ENCODE measurements around the gene PRDM5.

Gene PRDM5

DNA sequence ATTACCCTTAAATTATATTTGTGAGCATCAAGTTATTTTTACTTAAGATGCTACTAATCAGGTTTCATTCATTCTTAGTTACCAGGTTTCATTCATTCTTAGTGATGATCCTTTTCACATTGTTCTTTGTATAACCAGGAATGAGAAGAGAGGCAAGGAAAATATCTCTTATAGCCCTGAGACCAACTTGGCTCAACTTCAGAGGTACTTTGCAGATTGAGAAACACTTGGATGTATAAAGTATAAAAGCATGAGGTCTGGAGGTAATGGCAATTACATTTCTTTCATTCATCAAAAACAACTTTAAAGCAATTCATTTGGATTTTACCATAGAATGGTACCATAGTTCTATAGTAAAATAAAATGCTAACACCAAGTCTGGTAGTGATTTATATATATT is 231.0 kb downstream of the PRDM5 start:
- H4K20me1 ChIP-seq (ENCODE audit: insufficient read depth, low read length), result no peaks in the 10 kb centered on the region
- H3K4me1 ChIP-seq (ENCODE audit: insufficient read depth, low read length, severe bottlenecking), result no peaks in the 10 kb centered on the region
- H3K36me3 ChIP-seq (ENCODE audit: insufficient read depth, low read length), result no peaks in the 10 kb centered on the region
- no peak overlapping the region for H3K4me2 ChIP-seq (ENCODE audit: low read length)
- H3K4me3 ChIP-seq (ENCODE audit: low read depth, low read length, poor library complexity, severe bottlenecking), result no peak overlapping the region
- H3K9ac ChIP-seq (ENCODE audit: low read length), result no peak overlapping the region
- H3K9me2 ChIP-seq (ENCODE audit: low read depth, low read length), result no peaks in the 10 kb centered on the region
- no peaks in the 10 kb centered on the region for H3K27me3 ChIP-seq (ENCODE audit: insufficient read depth, low read length)
- no peaks in the 10 kb centered on the region for H3F3A ChIP-seq (ENCODE audit: insufficient read depth, low read length)
- no peaks in the 10 kb centered on the region for H3K9me3 ChIP-seq (ENCODE audit: low read length)
- no peak overlapping the region for H2AFZ ChIP-seq (ENCODE audit: low read length)
- H3K79me2 ChIP-seq (ENCODE audit: insufficient read depth, low read length), result no peaks in the 10 kb centered on the region
- no peak overlapping the region for H3K27ac ChIP-seq (ENCODE audit: low read depth, low read length, poor library complexity, severe bottlenecking)
- TF ChIP-seq, protein P1, sequence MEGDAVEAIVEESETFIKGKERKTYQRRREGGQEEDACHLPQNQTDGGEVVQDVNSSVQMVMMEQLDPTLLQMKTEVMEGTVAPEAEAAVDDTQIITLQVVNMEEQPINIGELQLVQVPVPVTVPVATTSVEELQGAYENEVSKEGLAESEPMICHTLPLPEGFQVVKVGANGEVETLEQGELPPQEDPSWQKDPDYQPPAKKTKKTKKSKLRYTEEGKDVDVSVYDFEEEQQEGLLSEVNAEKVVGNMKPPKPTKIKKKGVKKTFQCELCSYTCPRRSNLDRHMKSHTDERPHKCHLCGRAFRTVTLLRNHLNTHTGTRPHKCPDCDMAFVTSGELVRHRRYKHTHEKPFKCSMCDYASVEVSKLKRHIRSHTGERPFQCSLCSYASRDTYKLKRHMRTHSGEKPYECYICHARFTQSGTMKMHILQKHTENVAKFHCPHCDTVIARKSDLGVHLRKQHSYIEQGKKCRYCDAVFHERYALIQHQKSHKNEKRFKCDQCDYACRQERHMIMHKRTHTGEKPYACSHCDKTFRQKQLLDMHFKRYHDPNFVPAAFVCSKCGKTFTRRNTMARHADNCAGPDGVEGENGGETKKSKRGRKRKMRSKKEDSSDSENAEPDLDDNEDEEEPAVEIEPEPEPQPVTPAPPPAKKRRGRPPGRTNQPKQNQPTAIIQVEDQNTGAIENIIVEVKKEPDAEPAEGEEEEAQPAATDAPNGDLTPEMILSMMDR (IDR thresholded peaks at IDR 0.05; ENCODE audit: low read length), result no peak
- TF ChIP-seq EZH2 (IDR thresholded peaks at IDR 0.05; ENCODE audit: borderline replicate concordance, low read length), result no peak

DNA sequence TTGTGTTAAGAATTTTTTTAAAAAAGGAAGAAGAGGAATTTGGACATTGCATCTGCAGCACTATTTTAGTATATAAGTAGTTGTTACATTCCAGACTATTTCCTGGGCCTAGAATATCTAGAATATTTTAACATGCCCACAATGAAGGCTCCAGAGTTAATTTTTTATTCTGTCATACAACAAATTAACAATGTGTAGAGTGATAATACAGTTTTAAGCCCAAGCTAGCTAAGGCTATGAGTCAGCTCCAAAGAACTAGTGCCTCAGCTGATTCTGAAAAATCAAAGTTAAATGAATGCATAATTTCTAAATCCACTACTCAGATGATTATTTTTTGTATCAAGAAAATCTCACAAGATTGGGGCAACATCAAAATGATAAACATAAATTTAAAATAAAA is 231.4 kb downstream of the PRDM5 start:
- Histone ChIP-seq H3K9me2 (ENCODE audit: low read depth, low read length) (no peaks in the 10 kb centered on the region), H3K79me2 (ENCODE audit: insufficient read depth, low read length) (no peaks in the 10 kb centered on the region), H3K4me2 (ENCODE audit: low read length) (no peak overlapping the region), H4K20me1 (ENCODE audit: insufficient read depth, low read length) (no peaks in the 10 kb centered on the region), H3K36me3 (ENCODE audit: insufficient read depth, low read length) (no peaks in the 10 kb centered on the region), H3K9me3 (ENCODE audit: low read length) (no peaks in the 10 kb centered on the region), H2AFZ (ENCODE audit: low read length) (no peak overlapping the region), H3K9ac (ENCODE audit: low read length) (no peak overlapping the region), H3K4me1 (ENCODE audit: insufficient read depth, low read length, severe bottlenecking) (no peaks in the 10 kb centered on the region), H3F3A (ENCODE audit: insufficient read depth, low read length) (no peaks in the 10 kb centered on the region), H3K4me3 (ENCODE audit: low read depth, low read length, poor library complexity, severe bottlenecking) (no peak overlapping the region), H3K27me3 (ENCODE audit: insufficient read depth, low read length) (no peaks in the 10 kb centered on the region), H3K27ac (ENCODE audit: low read depth, low read length, poor library complexity, severe bottlenecking) (no peak overlapping the region)
- TF ChIP-seq, protein P1 (IDR thresholded peaks at IDR 0.05; ENCODE audit: low read length), result no peak
- TF ChIP-seq EZH2 (IDR thresholded peaks at IDR 0.05; ENCODE audit: borderline replicate concordance, low read length), result no peak

DNA sequence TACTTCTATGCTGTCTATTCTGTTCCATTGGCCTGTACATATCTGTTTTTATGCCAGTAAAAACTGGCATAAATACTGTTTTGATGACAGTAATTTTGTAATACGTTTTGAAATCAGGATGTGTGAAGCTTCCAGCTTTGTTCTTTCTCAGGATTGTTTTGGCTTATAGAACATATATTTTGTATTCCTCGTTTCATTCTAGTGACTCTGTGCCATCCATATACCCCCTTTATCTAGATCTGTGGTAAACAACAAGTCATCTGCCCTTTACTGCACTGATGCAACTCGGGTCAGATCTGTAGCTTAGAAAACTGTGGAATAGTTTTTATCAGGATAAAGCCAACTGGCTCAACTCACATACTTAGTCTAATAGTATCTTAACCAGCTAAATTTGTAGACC is 233.7 kb downstream of the PRDM5 start:
- Histone ChIP-seq H3K36me3 (ENCODE audit: insufficient read depth, low read length) (no peaks in the 10 kb centered on the region), H3K9me2 (ENCODE audit: low read depth, low read length) (no peaks in the 10 kb centered on the region), H3K4me1 (ENCODE audit: insufficient read depth, low read length, severe bottlenecking) (no peaks in the 10 kb centered on the region), H3F3A (ENCODE audit: insufficient read depth, low read length) (no peaks in the 10 kb centered on the region), H3K27me3 (ENCODE audit: insufficient read depth, low read length) (no peaks in the 10 kb centered on the region), H3K9ac (ENCODE audit: low read length) (no peak overlapping the region), H3K79me2 (ENCODE audit: insufficient read depth, low read length) (no peaks in the 10 kb centered on the region), H4K20me1 (ENCODE audit: insufficient read depth, low read length) (no peaks in the 10 kb centered on the region), H3K4me2 (ENCODE audit: low read length) (no peak overlapping the region), H2AFZ (ENCODE audit: low read length) (no peak overlapping the region), H3K27ac (ENCODE audit: low read depth, low read length, poor library complexity, severe bottlenecking) (no peak overlapping the region), H3K4me3 (ENCODE audit: low read depth, low read length, poor library complexity, severe bottlenecking) (no peak overlapping the region), H3K9me3 (ENCODE audit: low read length) (no peaks in the 10 kb centered on the region)
- no peak for TF ChIP-seq EZH2 (IDR thresholded peaks at IDR 0.05; ENCODE audit: borderline replicate concordance, low read length)
- TF ChIP-seq, protein P1 (IDR thresholded peaks at IDR 0.05; ENCODE audit: low read length), result no peak

All from OCI-LY1 (cell line).